HAP-1 (cell line): ENCODE data around the gene ERMARD.

ENCODE experiments used
- DNase-seq, 2 experiments: peaks; one replicate each; pipeline ENCODE4 v3.0.0-alpha.2; 2016 to 2020; ENCODE audit warnings: low spot score in 2 of 2
- H3K27me3 ChIP-seq: fragments of 250-450 bp; sonication (Bioruptor Pico); 2 replicates; pipeline ENCODE4 v1.5.1; 2020; ENCODE audit warnings: low read depth, mild to moderate bottlenecking, moderate library complexity
- H3K36me3 ChIP-seq: fragments of 250-450 bp; sonication (Bioruptor Pico); replicated peaks from 2 replicates; pipeline ENCODE4 v1.5.1; 2020; ENCODE audit warnings: mild to moderate bottlenecking
- H3K4me1 ChIP-seq: fragments of 250-450 bp; sonication (Bioruptor Pico); 2 replicates; pipeline ENCODE4 v1.5.1; 2020; ENCODE audit warnings: mild to moderate bottlenecking
- H3K4me3 ChIP-seq: fragments of 250-450 bp; sonication (Bioruptor Pico); 2 replicates; pipeline ENCODE4 v1.5.1; 2020; ENCODE audit warnings: mild to moderate bottlenecking, moderate library complexity
- H3K9me3 ChIP-seq: fragments of 250-450 bp; sonication (Bioruptor Pico); 2 replicates; pipeline ENCODE4 v1.5.1; 2020; ENCODE audit warnings: mild to moderate bottlenecking, moderate library complexity
- in situ Hi-C: fragments of 300-500 bp; cut with MboI; formaldehyde crosslinking; loops from 3 replicates; pipeline ENCODE4 v1.14.3; 2020; ENCODE audit warnings: low sequenced_read_pairs, inconsistent platforms, mixed read lengths

Gene ERMARD

GRCh38 chr6:169794317-169795055, 43.1 kb downstream of the ERMARD start:
- DNase-seq, result no peak
- peaks cover 11% of the 10 kb centered on the region for H3K4me1 ChIP-seq
- H3K4me3 ChIP-seq, result no peak overlapping the region

GRCh38 chr6:169795196-169795595, 43.8 kb downstream of the ERMARD start:
- no peaks in the 10 kb centered on the region for H3K9me3 ChIP-seq
- no peaks in the 10 kb centered on the region for H3K36me3 ChIP-seq
- in situ Hi-C loops, result loop anchor here (10.0 kb wide), 1 partner anchor 740 kb away; no protein-coding TSS in a partner anchor
- H3K27me3 ChIP-seq, result no peaks in the 10 kb centered on the region
- no peak for DNase-seq
- H3K4me1 ChIP-seq, result peaks cover 8% of the 10 kb centered on the region
- no peak overlapping the region for H3K4me3 ChIP-seq

More at GRCh38 chr6:169794317-169795055, 43.1 kb downstream of the ERMARD start:
- Histone ChIP-seq H3K27me3 (no peaks in the 10 kb centered on the region), H3K9me3 (no peaks in the 10 kb centered on the region), H3K36me3 (no peaks in the 10 kb centered on the region)
- in situ Hi-C loops, result loop anchor here (10.0 kb wide), 1 partner anchor 740 kb away; no protein-coding TSS in a partner anchor

- Histone ChIP-seq H3K4me3 (no peak overlapping the region), H3K27me3 (no peaks in the 10 kb centered on the region)
- in situ Hi-C loops, result loop anchor here (10.0 kb wide), 1 partner anchor 736 kb away; no protein-coding TSS in a partner anchor
These were observed 47.5 kb downstream of the ERMARD start for GRCh38 chr6:169798764-169799473.

GRCh38 chr6:169799474-169799926, 48.1 kb downstream of the ERMARD start:
- H3K36me3 ChIP-seq, result no peaks in the 10 kb centered on the region
- H3K9me3 ChIP-seq, result no peaks in the 10 kb centered on the region
- no peaks in the 10 kb centered on the region for H3K27me3 ChIP-seq
- in situ Hi-C loops, result loop anchor here (10.0 kb wide), 1 partner anchor 735 kb away; no protein-coding TSS in a partner anchor
- H3K4me3 ChIP-seq, result no peak overlapping the region
- no peaks in the 10 kb centered on the region for H3K4me1 ChIP-seq
- DNase-seq, result no peak

More at GRCh38 chr6:169798764-169799473, 47.5 kb downstream of the ERMARD start:
- H3K36me3 ChIP-seq, result no peaks in the 10 kb centered on the region
- no peak for DNase-seq
- no peaks in the 10 kb centered on the region for H3K9me3 ChIP-seq
- H3K4me1 ChIP-seq, result no peaks in the 10 kb centered on the region

- H3K4me3 ChIP-seq, result no peak overlapping the region
- in situ Hi-C loops, result no loop called here
- H3K4me1 ChIP-seq, result no peaks in the 10 kb centered on the region
- no peaks in the 10 kb centered on the region for H3K36me3 ChIP-seq
- DNase-seq, result no peak
- H3K9me3 ChIP-seq, result no peaks in the 10 kb centered on the region
- no peaks in the 10 kb centered on the region for H3K27me3 ChIP-seq
These were observed 48.8 kb downstream of the ERMARD start for GRCh38 chr6:169800116-169800667.

- in situ Hi-C loops, result no loop called here
- H3K27me3 ChIP-seq, result no peaks in the 10 kb centered on the region
- no peak for DNase-seq
These were observed 49.4 kb downstream of the ERMARD start for GRCh38 chr6:169800668-169801395.

GRCh38 chr6:169801396-169802160, 50.2 kb downstream of the ERMARD start:
- H3K36me3 ChIP-seq, result no peaks in the 10 kb centered on the region
- no peak for DNase-seq
- H3K4me3 ChIP-seq, result no peak overlapping the region
- no peaks in the 10 kb centered on the region for H3K27me3 ChIP-seq
- H3K4me1 ChIP-seq, result no peaks in the 10 kb centered on the region
- H3K9me3 ChIP-seq, result no peaks in the 10 kb centered on the region
- in situ Hi-C loops, result no loop called here

More at GRCh38 chr6:169800668-169801395, 49.4 kb downstream of the ERMARD start:
- H3K36me3 ChIP-seq, result no peaks in the 10 kb centered on the region
- H3K4me3 ChIP-seq, result no peak overlapping the region
- H3K4me1 ChIP-seq, result no peaks in the 10 kb centered on the region
- H3K9me3 ChIP-seq, result no peaks in the 10 kb centered on the region

GRCh38 chr6:169802790-169803189, 51.4 kb downstream of the ERMARD start:
- DNase-seq, result no peak
- in situ Hi-C loops, result no loop called here
- Histone ChIP-seq H3K9me3 (no peaks in the 10 kb centered on the region), H3K4me3 (no peak overlapping the region), H3K27me3 (no peaks in the 10 kb centered on the region), H3K4me1 (no peaks in the 10 kb centered on the region), H3K36me3 (no peaks in the 10 kb centered on the region)

- Histone ChIP-seq H3K27me3 (no peaks in the 10 kb centered on the region), H3K4me1 (no peaks in the 10 kb centered on the region), H3K36me3 (no peaks in the 10 kb centered on the region), H3K9me3 (no peaks in the 10 kb centered on the region), H3K4me3 (no peak overlapping the region)
- in situ Hi-C loops, result no loop called here
- DNase-seq, result no peak
These were observed 51.9 kb downstream of the ERMARD start for GRCh38 chr6:169803271-169803811.

GRCh38 chr6:169803816-169804340, 52.5 kb downstream of the ERMARD start:
- Histone ChIP-seq H3K9me3 (no peaks in the 10 kb centered on the region), H3K27me3 (no peaks in the 10 kb centered on the region), H3K4me1 (no peaks in the 10 kb centered on the region), H3K36me3 (no peaks in the 10 kb centered on the region), H3K4me3 (no peak overlapping the region)
- in situ Hi-C loops, result no loop called here
- DNase-seq, result no peak

GRCh38 chr6:169804427-169804826, 53.0 kb downstream of the ERMARD start:
- in situ Hi-C loops, result no loop called here

GRCh38 chr6:169805242-169805838, 53.9 kb downstream of the ERMARD start:
- in situ Hi-C loops, result no loop called here
- Histone ChIP-seq H3K27me3 (no peaks in the 10 kb centered on the region), H3K4me1 (no peaks in the 10 kb centered on the region), H3K4me3 (no peak overlapping the region), H3K36me3 (no peaks in the 10 kb centered on the region), H3K9me3 (no peaks in the 10 kb centered on the region)
- no peak for DNase-seq

More at GRCh38 chr6:169804427-169804826, 53.0 kb downstream of the ERMARD start:
- Histone ChIP-seq H3K27me3 (no peaks in the 10 kb centered on the region), H3K9me3 (no peaks in the 10 kb centered on the region), H3K36me3 (no peaks in the 10 kb centered on the region), H3K4me1 (no peaks in the 10 kb centered on the region), H3K4me3 (no peak overlapping the region)
- DNase-seq, result no peak
